Prostate gland (tissue), 2 donors: ENCODE results near the gene TSPYL4. TPM values are rescaled to one million over a fixed set of nuclear protein-coding genes. Genes with fewer than 3 reads are reported as not detected.

Experiments used
- DNase-seq: peaks from one replicate; pipeline ENCODE4 v3.0.0-alpha.2; 2019; ENCODE audit warnings: low spot score
- H3K27ac ChIP-seq, 2 donors: fragments of 200-600 bp; sonication (generic); 2 replicates each; pipeline ENCODE4 v1.5.1; 2017 to 2019
- H3K27me3 ChIP-seq: fragments of 200-600 bp; sonication (generic); replicated peaks from 2 replicates; pipeline ENCODE4 v1.5.1; 2019; ENCODE audit not compliant: insufficient read depth
- H3K36me3 ChIP-seq, 2 donors: fragments of 200-600 bp; sonication (generic); 1 replicate in 1 of 2; 2 replicates in 1 of 2; pipeline versions ENCODE4 v1.5.1 to v1.8.1; 2017 to 2019
- H3K4me1 ChIP-seq: fragments of 200-600 bp; sonication (generic); replicated peaks from 2 replicates; pipeline ENCODE4 v1.5.1; 2019
- H3K4me3 ChIP-seq, 2 donors: fragments of 200-600 bp; sonication (generic); 2 replicates each; pipeline ENCODE4 v1.5.1; 2017 to 2019
- H3K9me3 ChIP-seq: fragments of 200-600 bp; sonication (generic); 2 replicates; pipeline ENCODE4 v1.5.1; 2017
- POLR2A ChIP-seq: fragments of 450-650 bp; IDR thresholded peaks from one replicate; pipeline ENCODE4 v1.6.1; 2016; ENCODE audit warnings: antibody characterized with exemption, mild to moderate bottlenecking
- POLR2AphosphoS5 ChIP-seq: sonication (generic); formaldehyde crosslinking; IDR thresholded peaks from one replicate; pipeline ENCODE4 v1.6.1; 2017; ENCODE audit warnings: antibody characterized with exemption
- WGBS: methylation state at CpG from one replicate; pipeline ENCODE4 v1.1.5; 2018; 5-methylcytosine and 5-hydroxymethylcytosine counted together
- intact Hi-C: fragments of 100-400 bp; cut with DNase I; formaldehyde crosslinking; loops from one replicate; pipeline ENCODE4 v1.14.2; 2022
- total RNA-seq, 2 donors: library from RNA; depleted of rRNA; stranded (reverse); fragments of >200 nt; gene quantifications; one replicate each; pipeline ENCODE4 v1.1.0, GENCODE V29; 2016
- TF ChIP-seq, protein P1 (sequence below), 4 experiments: fragments of 200-600 bp in 2 of 4; fragments of 450-650 bp in 2 of 4; sonication (generic) in 2 of 4; IDR thresholded peaks; 1 replicate in 3 of 4; 2 replicates in 1 of 4; pipeline ENCODE4 v1.5.1; 2016 to 2019; ENCODE audit warnings: antibody characterized with exemption in 4 of 4, mild to moderate bottlenecking in 2 of 4, moderate library complexity in 2 of 4

The TSPYL4 gene
- 10 to 100 TPM; 26.0 to 33.7 TPM for total RNA-seq

DNA sequence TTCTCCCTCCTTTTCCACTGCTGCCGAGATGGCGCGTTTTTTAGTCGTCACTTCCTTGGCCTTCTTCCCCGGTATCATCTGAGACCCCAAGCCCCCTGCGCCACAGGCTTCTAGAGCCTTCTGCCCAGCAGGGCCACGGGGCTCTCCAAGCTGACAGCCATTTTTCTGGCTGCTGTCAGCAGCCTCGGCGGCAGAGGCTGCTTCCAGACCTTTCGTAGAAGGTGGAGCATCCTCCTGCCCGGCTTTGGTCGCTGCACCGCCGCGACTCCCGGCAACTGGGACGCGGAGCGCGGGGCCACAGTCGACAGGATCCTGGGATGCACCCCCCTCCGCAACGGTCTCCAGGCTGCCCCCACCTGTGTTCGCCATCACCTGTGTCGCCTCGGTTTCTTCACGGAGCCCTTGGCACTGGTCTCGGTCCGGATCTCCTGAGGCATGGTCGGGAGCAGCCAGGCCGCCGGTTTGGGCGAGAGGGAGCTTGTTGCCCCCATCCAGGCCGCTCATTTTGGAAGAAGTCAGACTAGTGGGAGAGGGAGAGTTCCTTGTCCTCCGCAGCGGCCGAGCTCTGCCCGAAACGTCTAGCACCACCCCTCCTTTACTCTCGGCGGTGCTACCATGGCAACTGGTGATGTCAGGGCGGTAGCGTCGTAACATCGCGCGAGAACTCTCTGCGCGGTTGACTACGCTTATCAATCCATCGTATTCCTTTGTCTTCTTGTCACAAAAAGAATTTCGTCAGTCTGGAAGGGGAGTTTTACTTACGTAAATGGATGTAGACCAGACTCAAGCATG is at the start of gene TSPYL4:
Gene TSPYL4 (minus strand): TSS at position 571 of the 792 bp plus-strand sequence. CDS start 67 bp downstream, at position 504.
- Histone ChIP-seq H3K4me1 (peaks cover 11% of the 10 kb centered on the region), H3K27me3 (no peaks in the 10 kb centered on the region), H3K27ac (peak within 1 kb of the TSS; percentile 84 to 92), H3K36me3 (no peaks in the 10 kb centered on the region), H3K4me3 (peak within 1 kb of the TSS; percentile 61 to 80), H3K9me3 (no peaks in the 10 kb centered on the region)
- intact Hi-C loops: no loop called here
- peak; percentile 95 for DNase-seq
- under 1% methylated on average over 53 of the region's 53 CpGs for WGBS
- TF ChIP-seq, protein P1, sequence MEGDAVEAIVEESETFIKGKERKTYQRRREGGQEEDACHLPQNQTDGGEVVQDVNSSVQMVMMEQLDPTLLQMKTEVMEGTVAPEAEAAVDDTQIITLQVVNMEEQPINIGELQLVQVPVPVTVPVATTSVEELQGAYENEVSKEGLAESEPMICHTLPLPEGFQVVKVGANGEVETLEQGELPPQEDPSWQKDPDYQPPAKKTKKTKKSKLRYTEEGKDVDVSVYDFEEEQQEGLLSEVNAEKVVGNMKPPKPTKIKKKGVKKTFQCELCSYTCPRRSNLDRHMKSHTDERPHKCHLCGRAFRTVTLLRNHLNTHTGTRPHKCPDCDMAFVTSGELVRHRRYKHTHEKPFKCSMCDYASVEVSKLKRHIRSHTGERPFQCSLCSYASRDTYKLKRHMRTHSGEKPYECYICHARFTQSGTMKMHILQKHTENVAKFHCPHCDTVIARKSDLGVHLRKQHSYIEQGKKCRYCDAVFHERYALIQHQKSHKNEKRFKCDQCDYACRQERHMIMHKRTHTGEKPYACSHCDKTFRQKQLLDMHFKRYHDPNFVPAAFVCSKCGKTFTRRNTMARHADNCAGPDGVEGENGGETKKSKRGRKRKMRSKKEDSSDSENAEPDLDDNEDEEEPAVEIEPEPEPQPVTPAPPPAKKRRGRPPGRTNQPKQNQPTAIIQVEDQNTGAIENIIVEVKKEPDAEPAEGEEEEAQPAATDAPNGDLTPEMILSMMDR (IDR thresholded peaks at IDR 0.05): peak in 1 of 4 experiments; percentile 13
- peak; percentile 96 for TF ChIP-seq POLR2A
- TF ChIP-seq POLR2AphosphoS5: peak; percentile 99

DNA sequence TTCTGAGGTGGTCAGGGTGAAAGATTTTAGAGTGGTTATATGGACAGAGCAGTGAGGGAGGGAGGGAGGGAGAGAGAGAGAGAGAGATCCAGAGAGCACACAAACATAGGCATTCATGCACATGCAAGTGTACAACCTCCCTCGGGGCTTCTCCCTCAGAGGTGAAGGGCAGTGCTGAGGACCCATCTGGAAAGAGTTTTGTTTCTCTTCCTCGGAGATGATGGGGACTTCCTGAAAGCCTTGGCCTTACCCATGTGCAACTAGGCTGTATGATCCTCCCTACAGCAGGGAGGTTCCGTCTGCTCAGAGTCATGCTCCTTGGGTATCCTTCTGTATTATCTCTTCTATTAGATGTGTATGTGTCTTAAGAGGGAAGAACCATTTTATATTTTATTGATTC is 47.2 kb upstream of the TSPYL4 start:
- intact Hi-C loops: no loop called here
- TF ChIP-seq POLR2AphosphoS5 (no peak), POLR2A (no peak)
- TF ChIP-seq, protein P1 (IDR thresholded peaks at IDR 0.05): no peak
- 65% methylated on average over 3 of the region's 3 CpGs for WGBS

DNA sequence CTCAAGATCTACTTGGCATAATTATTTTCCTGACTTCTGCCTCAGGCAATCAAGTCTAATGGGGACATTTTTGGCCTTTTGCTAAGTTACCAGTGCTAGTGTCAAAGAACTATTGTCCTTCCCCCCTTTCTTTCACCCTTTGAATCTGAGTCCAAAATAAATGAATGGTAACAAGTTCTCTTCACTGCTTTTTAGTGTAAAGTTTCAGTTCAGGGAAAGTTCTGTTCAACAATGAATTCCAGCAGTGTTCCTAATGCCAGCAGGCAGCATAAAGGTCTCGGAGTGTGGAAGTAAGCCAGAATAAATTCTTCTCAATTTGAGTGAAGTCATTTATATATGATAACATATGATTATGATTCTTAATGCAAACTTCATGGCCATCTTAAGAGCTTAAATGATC is 46.7 kb upstream of the TSPYL4 start:
- no peaks in the 10 kb centered on the region for H3K36me3 ChIP-seq
- H3K27me3 ChIP-seq: no peaks in the 10 kb centered on the region
- DNase-seq: no peak
- H3K4me3 ChIP-seq: no peak overlapping the region
- H3K27ac ChIP-seq: no peak overlapping the region
- no peaks in the 10 kb centered on the region for H3K4me1 ChIP-seq
- intact Hi-C loops: no loop called here
- whole genome bisulfite sequencing: 53% methylated on average over 1 of the region's 1 CpG
- no peak for TF ChIP-seq POLR2A
- TF ChIP-seq, protein P1 (IDR thresholded peaks at IDR 0.05): no peak
- TF ChIP-seq POLR2AphosphoS5: no peak
- no peaks in the 10 kb centered on the region for H3K9me3 ChIP-seq

More for the DNA sequence above, 47.2 kb upstream of the TSPYL4 start:
- Histone ChIP-seq H3K27me3 (no peaks in the 10 kb centered on the region), H3K4me3 (no peak overlapping the region), H3K27ac (no peak overlapping the region), H3K4me1 (no peaks in the 10 kb centered on the region), H3K9me3 (no peaks in the 10 kb centered on the region), H3K36me3 (no peaks in the 10 kb centered on the region)
- no peak for DNase-seq

DNA sequence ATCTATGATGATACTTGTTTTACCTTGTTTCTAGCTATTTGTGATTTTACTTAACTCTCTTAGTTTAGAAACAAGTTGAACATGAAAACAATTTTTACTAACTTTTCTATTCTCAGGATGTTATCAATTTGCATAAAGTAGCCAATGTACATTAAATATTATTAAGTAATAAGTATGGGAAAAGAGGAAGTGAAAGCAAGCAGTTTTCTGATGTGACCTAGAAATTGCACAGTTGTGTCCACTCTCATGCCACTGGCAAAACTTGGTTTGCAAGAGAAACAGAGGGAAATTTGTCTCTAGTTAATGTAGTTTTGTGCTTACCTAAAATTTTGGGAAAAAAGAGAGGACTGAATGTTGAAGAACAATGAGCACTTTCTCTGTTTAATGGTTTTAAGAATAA is 45.1 kb upstream of the TSPYL4 start:
- H3K27me3 ChIP-seq: no peaks in the 10 kb centered on the region
- no peak overlapping the region for H3K4me3 ChIP-seq
- H3K9me3 ChIP-seq: no peaks in the 10 kb centered on the region
- TF ChIP-seq POLR2AphosphoS5 (no peak), POLR2A (no peak)
- TF ChIP-seq, protein P1 (IDR thresholded peaks at IDR 0.05): no peak
- intact Hi-C loops: loop anchor here (10.0 kb wide), 1 partner anchor 56 kb away; no protein-coding TSS in a partner anchor
- no peak for DNase-seq
- H3K36me3 ChIP-seq: no peaks in the 10 kb centered on the region
- H3K4me1 ChIP-seq: no peaks in the 10 kb centered on the region
- H3K27ac ChIP-seq: no peak overlapping the region

DNA sequence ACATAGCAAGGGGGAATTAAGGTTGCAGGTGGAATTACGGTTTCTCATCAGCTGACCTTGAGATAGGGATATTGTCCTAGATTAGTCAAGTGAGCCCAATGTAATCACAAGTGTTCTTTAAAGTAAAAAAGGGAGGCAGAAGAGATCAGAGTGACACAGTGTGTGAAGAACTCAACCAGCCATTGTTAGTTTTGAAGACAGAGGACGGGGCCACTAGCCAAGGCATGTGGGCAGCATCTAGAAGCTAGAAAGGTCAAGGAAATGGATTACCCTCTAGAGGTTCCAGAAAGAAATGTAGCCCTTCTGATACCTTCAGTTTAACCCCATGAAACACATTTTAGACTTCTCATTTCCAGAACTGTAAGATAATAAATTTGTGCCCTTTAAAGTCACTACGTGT is 44.4 kb upstream of the TSPYL4 start:
- no peaks in the 10 kb centered on the region for H3K4me1 ChIP-seq
- H3K27me3 ChIP-seq: no peaks in the 10 kb centered on the region
- intact Hi-C loops: loop anchor here (10.0 kb wide), 1 partner anchor 57 kb away; no protein-coding TSS in a partner anchor
- H3K9me3 ChIP-seq: no peaks in the 10 kb centered on the region
- WGBS: 94% methylated on average over 3 of the region's 3 CpGs
- H3K27ac ChIP-seq: no peak overlapping the region
- no peak for TF ChIP-seq POLR2AphosphoS5
- TF ChIP-seq POLR2A: no peak
- TF ChIP-seq, protein P1 (IDR thresholded peaks at IDR 0.05): no peak
- no peak overlapping the region for H3K4me3 ChIP-seq
- H3K36me3 ChIP-seq: no peaks in the 10 kb centered on the region
- DNase-seq: no peak
